Germinal center (tissue), 1 donor: Measurements from ENCODE around the gene MTNR1B.

Source experiments
- DNase-seq: peaks from one replicate; pipeline ENCODE4 v3.0.0; 2012; ENCODE audit warnings: mixed read lengths, low spot score

The MTNR1B gene

GRCh38 chr11:92978271-92979111, 9.0 kb downstream of the MTNR1B start:
- no peak for DNase-seq

GRCh38 chr11:92979176-92979575, 9.7 kb downstream of the MTNR1B start:
- no peak for DNase-seq

DNA sequence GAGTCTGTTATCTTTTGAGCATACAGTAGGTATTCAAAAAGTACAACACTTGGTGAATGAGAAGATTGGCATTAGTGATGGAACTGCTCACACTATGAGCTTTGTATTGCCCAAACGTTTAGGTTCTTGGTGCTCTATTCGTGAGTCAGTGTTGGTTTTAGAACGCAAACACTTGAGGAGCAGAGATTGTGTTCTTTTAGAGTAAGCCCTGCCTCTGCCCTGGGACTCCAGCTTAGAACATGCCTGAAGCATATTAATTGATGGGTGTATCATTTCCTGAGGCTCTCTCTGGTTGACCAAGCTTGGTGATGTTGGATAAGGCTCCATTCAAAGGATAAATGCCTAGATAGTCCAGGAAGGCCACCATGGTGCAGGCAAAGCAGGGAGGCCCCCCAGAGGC, 10.9 kb downstream of the MTNR1B start:
- no peak for DNase-seq

DNA sequence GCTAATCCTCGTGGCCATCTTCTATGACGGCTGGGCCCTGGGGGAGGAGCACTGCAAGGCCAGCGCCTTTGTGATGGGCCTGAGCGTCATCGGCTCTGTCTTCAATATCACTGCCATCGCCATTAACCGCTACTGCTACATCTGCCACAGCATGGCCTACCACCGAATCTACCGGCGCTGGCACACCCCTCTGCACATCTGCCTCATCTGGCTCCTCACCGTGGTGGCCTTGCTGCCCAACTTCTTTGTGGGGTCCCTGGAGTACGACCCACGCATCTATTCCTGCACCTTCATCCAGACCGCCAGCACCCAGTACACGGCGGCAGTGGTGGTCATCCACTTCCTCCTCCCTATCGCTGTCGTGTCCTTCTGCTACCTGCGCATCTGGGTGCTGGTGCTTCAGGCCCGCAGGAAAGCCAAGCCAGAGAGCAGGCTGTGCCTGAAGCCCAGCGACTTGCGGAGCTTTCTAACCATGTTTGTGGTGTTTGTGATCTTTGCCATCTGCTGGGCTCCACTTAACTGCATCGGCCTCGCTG, 12.1 kb downstream of the MTNR1B start:
- no peak for DNase-seq

GRCh38 chr11:92986585-92986984, 17.1 kb downstream of the MTNR1B start:
- no peak for DNase-seq

- no peak for DNase-seq
Measured at GRCh38 chr11:92993004-92993403, 23.6 kb downstream of the MTNR1B start.

GRCh38 chr11:93000511-93001476, 31.3 kb downstream of the MTNR1B start:
- no peak for DNase-seq

- DNase-seq = no peak
Measured at GRCh38 chr11:93001806-93002205, 32.4 kb downstream of the MTNR1B start.

- DNase-seq = no peak
Measured at GRCh38 chr11:93002380-93002779, 32.9 kb downstream of the MTNR1B start.

- DNase-seq = no peak
Measured at GRCh38 chr11:93005239-93005638, 35.8 kb downstream of the MTNR1B start.

DNA sequence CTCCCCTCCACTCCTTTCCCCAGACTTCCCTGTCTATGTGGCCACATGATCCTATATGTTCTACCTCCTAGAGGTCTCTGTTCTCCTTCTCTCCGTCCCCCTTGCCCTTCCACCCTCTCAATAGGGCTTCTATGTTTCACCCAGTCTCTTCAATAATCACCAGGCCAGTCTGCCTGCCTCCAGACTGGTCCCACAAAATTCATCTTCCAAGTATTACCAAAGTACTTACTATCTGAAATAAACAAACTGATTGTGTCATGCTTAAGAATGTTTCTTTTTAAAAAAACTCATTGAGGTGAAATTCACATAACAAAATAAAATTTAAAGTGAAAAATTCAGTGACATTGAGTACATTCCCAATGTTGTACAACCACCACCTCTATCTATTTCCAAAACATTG, 44.2 kb downstream of the MTNR1B start:
- no peak for DNase-seq

- DNase-seq = no peak
Measured at GRCh38 chr11:93016595-93016994, 47.1 kb downstream of the MTNR1B start.

DNA sequence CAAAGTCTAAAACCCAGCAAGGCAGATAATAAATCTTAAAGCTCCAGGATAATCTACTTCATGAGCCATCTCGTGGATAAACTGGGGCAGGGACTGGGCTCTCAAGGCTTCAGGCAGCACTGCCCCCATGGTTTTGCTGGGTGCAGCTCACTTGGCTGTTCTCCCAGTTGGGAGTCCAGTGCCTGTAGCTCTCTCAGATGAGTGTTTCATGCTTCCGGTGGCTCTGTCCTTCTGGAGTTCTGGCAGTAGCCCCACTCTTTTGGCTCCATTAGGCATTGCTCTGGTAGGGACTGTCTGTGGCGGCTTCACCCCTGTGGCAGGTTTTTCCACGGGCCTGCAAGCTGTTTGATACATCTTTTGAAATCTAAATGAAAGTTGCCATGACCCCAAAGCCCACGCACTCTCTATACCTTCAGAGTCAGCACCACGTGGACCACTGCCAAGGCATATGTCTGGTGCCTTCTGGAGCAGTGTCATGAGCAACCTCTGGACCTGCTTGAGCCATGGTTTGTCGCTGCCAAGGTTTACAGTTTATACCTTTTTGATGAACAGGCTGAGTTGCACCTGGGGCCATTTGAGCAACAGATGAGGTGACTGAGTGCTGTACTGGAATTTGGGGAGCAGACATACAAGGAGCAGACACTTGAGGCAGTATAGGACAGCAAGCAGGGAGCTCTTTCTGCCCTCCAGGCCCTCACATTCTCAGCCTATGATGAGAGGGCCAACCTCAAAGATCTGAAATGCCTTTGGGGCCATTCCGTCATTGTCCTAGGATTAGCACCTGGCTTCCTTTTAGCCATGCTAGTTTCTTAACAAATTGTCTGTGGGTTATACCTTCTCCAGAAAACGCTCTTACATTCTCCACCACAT, 48.6 kb downstream of the MTNR1B start:
- no peak for DNase-seq

DNA sequence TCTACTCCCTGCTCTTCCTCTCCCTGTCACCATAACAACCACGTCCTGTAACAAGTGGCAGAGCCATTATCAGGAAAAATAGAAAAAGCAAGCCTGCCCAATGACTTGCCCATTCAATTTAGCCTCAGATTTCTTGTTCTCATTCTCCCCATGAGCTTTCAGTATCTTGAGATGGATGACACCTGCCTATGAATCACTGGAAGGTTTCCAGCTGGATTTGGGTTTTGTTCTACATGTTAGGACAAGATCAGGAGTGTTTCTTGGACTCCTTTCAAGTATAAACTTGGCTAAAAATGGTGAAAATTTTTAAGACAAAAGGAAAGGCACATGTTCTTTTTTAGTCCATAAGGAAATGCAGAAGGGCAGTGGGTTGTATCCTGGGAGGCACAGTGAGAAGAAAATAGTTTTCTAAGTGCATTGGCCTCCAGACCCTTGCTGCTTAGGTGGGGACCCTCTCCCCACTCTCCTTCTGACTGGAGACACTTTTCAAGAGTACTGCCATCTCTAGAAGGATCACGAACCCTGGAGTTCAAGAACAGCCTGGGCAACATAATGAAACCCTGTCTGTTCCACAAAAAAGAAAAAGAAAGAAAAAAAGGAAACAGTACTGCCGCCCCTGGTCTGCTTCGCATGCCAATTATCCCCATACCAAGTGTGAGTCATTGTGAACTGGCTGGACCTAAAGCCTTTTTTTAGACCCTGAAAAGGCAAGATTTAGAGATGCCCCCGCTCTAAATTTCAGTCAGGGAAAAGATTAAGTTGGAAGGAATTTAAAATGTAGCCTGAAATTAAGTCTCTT, 51.0 kb downstream of the MTNR1B start:
- no peak for DNase-seq

DNA sequence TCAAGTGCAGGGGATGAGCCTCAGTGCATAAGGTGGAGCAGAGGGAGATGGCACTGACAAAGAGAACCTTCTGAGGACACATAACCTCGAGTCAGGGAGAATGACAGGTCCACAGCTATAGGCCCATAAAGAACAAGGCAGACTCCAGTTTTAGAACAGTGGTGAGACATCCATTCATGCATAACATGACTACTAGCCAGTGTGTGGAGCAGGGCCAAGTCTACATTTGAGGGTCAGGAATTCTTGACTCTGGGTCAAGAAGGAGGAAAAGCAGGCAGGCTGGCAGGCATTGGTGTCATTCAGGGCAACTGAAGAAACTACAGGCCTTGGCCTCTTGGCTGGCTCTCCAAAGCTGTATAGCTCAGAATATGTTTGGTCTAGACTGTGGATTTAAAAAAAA, 54.9 kb downstream of the MTNR1B start:
- no peak for DNase-seq

GRCh38 chr11:93025558-93026255, 56.3 kb downstream of the MTNR1B start:
- no peak for DNase-seq

- no peak for DNase-seq
Measured at GRCh38 chr11:93028960-93029522, 59.6 kb downstream of the MTNR1B start.

- DNase-seq = no peak
Measured at GRCh38 chr11:93031386-93031785, 61.9 kb downstream of the MTNR1B start.
